ENCODE results near the gene JAML.
A peak's percentile ranks its signal among the peaks of the same experiment; 100 is the strongest.

The JAML gene

DNA sequence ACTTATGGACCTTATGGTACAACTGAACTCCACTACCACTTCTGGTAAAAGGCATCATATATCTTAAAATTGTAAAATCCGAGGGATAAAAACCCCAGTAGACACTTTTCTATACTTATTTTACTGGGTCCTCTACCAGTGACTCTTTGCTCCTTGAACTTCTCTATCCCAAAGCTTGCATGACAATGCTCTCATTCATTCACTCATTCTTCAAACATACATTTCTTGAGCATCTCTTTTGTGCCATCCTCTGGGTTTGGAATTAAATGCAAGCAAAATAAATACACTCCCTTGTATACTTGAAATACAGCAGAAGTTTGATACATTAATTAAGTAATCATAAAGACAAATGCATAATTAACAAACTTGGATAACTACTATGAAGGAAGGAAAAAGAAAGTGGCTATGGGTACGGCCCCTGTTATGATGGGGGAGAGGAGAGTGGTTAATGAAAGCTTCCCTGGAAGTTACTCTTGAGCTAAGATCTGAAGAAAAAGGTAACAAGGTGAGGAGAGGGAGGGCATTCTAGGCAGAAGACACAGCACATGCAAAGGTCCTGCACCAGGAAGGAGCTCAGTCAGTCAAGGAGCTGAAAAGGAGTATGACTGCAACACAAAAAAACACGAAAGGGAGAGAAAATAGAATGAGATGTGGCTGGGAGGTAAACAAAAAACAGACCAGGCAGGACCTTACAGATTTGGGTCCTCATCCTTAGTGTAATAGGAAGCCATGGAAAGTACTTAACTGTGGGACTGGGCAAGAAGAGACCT, 19.4 kb upstream of the JAML start:
- H3K4me1 ChIP-seq (ENCODE audit: control insufficient read depth in 1 of 2, insufficient read depth in 1 of 2, low read depth in 1 of 2, low read length in 1 of 2) = peaks cover 96 to 97% of the 10 kb centered on the region in 2 experiments

DNA sequence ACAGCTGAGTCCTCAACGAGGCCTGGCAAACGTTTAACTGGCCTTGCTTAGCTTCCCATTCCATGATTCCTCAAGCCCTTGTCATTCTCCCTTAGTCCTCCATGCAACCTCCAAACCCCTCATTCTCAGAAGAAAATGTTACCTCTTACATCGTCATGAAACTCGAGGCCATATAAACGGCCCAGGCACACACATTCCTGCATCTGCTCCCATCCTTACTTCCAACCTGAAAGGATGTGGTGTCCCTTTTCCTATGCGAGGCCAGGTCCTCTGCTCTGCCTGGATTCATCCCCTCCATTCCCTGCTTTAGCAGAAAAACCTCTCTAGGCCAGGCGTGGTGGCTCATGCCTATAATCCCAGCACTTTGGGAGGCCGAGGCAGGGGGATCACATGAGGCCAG, 18.4 kb upstream of the JAML start:
- H3K4me1 ChIP-seq (ENCODE audit: control insufficient read depth in 1 of 2, insufficient read depth in 1 of 2, low read depth in 1 of 2, low read length in 1 of 2) = peaks cover 97% of the 10 kb centered on the region in 2 experiments
- no peaks in the 10 kb centered on the region for H3K9me3 ChIP-seq
- no peaks in the 10 kb centered on the region for H3K27me3 ChIP-seq
- TF ChIP-seq, protein P1, sequence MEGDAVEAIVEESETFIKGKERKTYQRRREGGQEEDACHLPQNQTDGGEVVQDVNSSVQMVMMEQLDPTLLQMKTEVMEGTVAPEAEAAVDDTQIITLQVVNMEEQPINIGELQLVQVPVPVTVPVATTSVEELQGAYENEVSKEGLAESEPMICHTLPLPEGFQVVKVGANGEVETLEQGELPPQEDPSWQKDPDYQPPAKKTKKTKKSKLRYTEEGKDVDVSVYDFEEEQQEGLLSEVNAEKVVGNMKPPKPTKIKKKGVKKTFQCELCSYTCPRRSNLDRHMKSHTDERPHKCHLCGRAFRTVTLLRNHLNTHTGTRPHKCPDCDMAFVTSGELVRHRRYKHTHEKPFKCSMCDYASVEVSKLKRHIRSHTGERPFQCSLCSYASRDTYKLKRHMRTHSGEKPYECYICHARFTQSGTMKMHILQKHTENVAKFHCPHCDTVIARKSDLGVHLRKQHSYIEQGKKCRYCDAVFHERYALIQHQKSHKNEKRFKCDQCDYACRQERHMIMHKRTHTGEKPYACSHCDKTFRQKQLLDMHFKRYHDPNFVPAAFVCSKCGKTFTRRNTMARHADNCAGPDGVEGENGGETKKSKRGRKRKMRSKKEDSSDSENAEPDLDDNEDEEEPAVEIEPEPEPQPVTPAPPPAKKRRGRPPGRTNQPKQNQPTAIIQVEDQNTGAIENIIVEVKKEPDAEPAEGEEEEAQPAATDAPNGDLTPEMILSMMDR (IDR thresholded peaks at IDR 0.05) = no peak
- peak overlapping the region; percentile 91 for H3K27ac ChIP-seq
- no peak overlapping the region for H3K4me3 ChIP-seq (ENCODE audit: low read depth in 1 of 2, low read length in 1 of 2)
- peaks cover 7% of the 10 kb centered on the region for H3K36me3 ChIP-seq

More for the DNA sequence above, 19.4 kb upstream of the JAML start:
- H3K27me3 ChIP-seq = no peaks in the 10 kb centered on the region
- H3K36me3 ChIP-seq = peaks cover 7% of the 10 kb centered on the region
- TF ChIP-seq, protein P1 (IDR thresholded peaks at IDR 0.05) = no peak
- H3K27ac ChIP-seq = peak overlapping the region; percentile 91
- H3K9me3 ChIP-seq = no peaks in the 10 kb centered on the region
- no peak overlapping the region for H3K4me3 ChIP-seq (ENCODE audit: low read depth in 1 of 2, low read length in 1 of 2)

DNA sequence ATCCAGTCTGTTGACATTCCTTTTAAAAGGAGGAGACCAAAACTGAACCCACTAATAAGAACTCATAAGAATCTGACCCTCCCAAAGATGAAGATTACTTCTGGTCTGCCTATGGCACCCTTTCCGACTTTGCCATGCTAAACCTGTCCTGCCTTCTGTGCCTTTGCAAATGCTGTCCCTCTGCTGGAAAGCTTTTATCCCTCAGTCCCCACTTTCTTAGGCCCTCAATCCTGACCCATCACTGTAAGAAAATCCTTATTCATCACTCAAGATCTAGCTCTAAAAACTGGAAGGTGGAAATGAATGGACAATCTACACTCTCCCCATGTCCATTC, 16.9 kb upstream of the JAML start:
- TF ChIP-seq, protein P1 (IDR thresholded peaks at IDR 0.05) = no peak
- peak overlapping the region; percentile 65 to 68 for H3K4me3 ChIP-seq (ENCODE audit: low read depth in 1 of 2, low read length in 1 of 2)
- no peaks in the 10 kb centered on the region for H3K9me3 ChIP-seq
- peaks cover 10% of the 10 kb centered on the region for H3K36me3 ChIP-seq
- peak overlapping the region; percentile 91 for H3K27ac ChIP-seq
- no peaks in the 10 kb centered on the region for H3K27me3 ChIP-seq
- H3K4me1 ChIP-seq (ENCODE audit: control insufficient read depth in 1 of 2, insufficient read depth in 1 of 2, low read depth in 1 of 2, low read length in 1 of 2) = peaks cover 97 to 98% of the 10 kb centered on the region in 2 experiments

DNA sequence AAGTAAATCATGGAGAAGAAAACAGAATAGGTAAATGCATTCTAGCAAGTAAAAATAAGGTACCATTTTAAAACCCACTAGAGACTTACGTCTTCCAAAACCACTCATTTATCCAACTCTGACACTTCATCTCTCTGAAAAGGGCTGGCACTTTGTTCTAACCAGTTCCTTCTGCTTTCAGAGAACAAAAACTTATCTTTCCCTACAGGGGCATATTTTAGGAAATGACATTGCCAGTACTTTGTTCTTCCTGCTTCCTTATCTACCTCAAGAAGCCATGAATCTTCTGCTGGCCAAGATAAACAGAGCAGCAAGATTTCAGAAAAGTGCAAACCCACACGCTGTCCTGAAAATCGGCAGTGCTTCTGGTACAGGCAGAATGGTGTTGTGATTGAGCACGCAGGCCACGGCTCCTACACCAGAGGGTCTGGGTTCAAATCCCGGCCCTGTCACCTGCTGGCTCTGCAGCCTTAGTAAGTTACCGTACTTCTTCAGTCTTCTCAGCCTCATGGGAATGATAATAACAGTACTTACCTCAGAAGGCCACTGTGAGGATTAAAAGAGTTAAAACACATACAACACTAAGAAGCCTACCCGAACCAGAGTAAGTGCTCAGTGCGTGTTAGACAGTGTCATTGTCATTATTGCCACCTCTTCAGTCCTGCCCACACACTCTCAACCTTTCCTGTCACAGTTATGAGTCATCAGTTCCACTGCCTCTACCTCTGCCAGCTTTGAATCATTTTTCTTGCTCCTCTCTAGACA, 16.4 kb upstream of the JAML start:
- Histone ChIP-seq H3K27ac (peak overlapping the region; percentile 91), H3K36me3 (peaks cover 14% of the 10 kb centered on the region), H3K4me1 (ENCODE audit: control insufficient read depth in 1 of 2, insufficient read depth in 1 of 2, low read depth in 1 of 2, low read length in 1 of 2) (peaks cover 98% of the 10 kb centered on the region in 2 experiments), H3K4me3 (ENCODE audit: low read depth in 1 of 2, low read length in 1 of 2) (peak overlapping the region; percentile 65 to 68), H3K9me3 (no peaks in the 10 kb centered on the region), H3K27me3 (no peaks in the 10 kb centered on the region)
- TF ChIP-seq, protein P1 (IDR thresholded peaks at IDR 0.05) = peak; percentile 7

DNA sequence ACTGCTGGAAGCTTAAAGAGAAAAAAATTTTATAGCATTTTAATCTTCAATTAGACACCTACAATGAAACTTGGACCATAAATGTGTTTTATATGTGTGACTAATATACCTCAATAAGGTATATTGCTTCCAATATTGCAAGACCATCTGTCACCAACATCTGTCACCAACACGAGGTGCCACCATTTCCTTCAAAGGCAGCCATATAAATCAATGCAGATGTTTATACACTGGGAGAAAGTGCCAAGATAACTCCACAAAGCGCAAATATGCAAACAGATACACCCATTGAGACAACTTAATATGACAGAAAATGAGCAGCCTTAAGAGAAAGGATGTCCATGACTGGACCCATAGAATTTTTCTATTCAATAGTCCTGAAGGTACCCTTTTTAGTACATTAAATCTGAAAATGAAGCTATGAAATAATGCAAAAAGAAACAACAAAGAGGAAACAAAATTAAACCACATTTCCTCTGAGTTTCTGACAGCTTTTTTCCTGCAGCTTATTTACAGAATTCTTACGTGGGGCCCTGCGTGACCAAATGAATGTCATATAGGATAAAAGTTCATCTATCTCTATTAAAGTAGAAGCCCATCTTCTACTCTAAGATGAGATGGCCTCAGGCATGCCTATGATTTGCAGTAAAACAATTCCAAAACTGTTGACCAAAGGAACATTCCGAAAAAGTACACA, 14.8 kb upstream of the JAML start:
- H3K4me1 ChIP-seq (ENCODE audit: control insufficient read depth in 1 of 2, insufficient read depth in 1 of 2, low read depth in 1 of 2, low read length in 1 of 2) = peaks cover 97 to 100% of the 10 kb centered on the region in 2 experiments
- peaks cover 29% of the 10 kb centered on the region for H3K36me3 ChIP-seq
- H3K27me3 ChIP-seq = no peaks in the 10 kb centered on the region
- no peaks in the 10 kb centered on the region for H3K9me3 ChIP-seq
- H3K27ac ChIP-seq = peak overlapping the region; percentile 91
- peak overlapping the region; percentile 65 to 68 for H3K4me3 ChIP-seq (ENCODE audit: low read depth in 1 of 2, low read length in 1 of 2)
- TF ChIP-seq, protein P1 (IDR thresholded peaks at IDR 0.05) = no peak
